ENCODE measurements around the gene CCZ1B.
"Not testable (repeated sequence)": the region's sequence is repeated elsewhere in the genome, so short reads cannot be mapped to it uniquely, and the experiment has no call there.

Gene CCZ1B

DNA sequence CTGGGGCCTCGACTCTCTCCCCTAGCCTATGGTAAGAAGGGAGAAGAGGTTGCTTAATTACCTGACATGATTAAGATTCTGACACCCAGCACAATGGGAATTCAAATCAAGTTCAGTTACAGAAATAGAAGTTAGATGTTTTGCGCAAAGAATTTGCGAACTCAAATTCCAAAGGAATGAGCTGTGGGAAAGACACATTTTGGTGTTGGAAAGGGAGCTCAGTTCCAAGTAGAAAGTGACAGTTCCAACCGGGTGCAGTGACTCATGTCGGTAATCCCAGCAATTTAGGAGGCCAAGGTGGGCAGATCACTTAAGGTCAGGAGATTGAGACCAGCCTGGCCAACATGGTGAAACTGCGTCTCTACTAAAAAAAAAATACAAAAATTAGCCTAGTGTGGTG is 4.0 kb upstream of the CCZ1B start:
- not testable (repeated sequence) for DNase-seq

DNA sequence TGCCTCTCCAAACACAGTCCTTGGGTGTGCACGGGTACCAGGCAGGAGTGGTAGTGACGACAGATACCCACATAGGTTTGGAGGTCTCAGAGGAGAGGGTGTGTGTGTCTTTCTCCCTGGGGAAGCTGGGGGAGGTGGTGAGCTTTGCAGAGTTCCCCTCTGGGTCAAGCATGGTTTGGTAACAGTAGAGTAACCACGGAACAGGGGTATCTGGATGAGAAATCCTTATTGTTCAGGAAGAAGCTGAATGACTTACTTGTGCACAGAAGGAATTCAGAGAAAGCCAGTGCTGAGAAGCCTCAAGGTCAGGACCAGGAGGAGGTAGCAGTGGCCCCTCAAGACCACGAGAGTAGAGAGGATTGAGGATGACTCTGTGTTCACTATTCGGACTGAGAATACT is 3.5 kb upstream of the CCZ1B start:
- DNase-seq, result not testable (repeated sequence)

GRCh38 chr7:6827180-6827579 is 1.1 kb upstream of the CCZ1B start:
- DNase-seq, result peak; percentile 79

GRCh38 chr7:6825236-6826125 is 594 bp downstream of the CCZ1B start:
- DNase-seq, result not testable (repeated sequence)

DNA sequence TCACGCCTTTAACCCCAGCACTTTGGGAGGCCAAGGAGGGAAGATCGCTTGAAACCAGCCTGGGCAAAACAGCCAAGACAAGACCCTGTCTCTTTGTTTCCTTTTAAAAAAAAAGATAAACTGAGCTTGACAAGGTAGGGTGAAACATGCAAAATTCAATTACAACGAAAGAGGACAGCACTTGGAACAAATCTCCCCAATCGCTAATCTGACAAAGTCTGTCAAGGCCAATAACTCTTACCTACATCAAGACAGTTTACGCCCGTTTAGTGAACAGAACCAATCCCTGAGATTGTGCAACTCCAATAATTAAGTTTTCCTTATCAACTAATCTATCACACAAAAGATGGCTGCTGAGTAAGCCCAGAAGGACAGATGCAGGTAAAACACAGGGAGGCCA is 4.5 kb downstream of the CCZ1B start:
- not testable (repeated sequence) for DNase-seq

DNA sequence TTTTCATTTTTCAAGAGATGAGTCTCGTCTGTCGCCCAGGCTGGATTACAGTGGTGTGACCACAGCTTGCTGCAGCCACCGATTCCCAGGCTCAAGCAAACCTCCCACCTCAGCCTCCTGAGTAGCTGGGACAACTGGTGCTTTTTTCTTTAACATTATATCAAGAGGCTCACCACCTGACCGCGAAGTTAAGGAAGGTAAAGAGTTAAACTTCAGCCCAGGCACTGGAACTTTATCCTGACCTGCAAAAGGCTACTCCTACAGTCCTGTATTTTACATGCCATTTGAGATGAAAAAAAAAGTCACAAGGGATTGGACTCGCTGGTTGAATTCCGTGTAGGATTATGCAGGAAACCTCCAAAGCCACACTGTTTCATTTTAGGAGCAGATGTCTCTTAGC is 10.6 kb downstream of the CCZ1B start:
- DNase-seq, result not testable (repeated sequence)

GRCh38 chr7:6813011-6813410 is 13.1 kb downstream of the CCZ1B start:
- not testable (repeated sequence) for DNase-seq

DNA sequence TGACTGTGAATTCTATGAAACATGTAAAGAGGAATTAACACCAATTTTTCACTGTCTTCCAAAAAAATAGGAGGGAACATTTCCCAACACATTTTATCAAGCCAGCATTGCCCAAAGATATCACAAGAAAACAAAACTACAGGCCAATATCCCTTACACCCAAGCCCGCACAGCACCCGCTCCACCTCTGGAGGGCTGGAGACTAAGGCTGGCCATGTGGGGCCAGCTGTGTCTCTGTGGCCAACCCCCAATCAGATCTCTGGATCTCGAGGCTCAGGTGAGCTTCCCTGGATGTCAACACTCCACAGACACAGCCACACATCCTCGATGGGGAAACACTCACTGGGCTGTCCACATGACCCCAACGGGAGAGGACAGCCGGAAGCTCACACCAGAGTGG is 18.1 kb downstream of the CCZ1B start:
- DNase-seq, result not testable (repeated sequence)

DNA sequence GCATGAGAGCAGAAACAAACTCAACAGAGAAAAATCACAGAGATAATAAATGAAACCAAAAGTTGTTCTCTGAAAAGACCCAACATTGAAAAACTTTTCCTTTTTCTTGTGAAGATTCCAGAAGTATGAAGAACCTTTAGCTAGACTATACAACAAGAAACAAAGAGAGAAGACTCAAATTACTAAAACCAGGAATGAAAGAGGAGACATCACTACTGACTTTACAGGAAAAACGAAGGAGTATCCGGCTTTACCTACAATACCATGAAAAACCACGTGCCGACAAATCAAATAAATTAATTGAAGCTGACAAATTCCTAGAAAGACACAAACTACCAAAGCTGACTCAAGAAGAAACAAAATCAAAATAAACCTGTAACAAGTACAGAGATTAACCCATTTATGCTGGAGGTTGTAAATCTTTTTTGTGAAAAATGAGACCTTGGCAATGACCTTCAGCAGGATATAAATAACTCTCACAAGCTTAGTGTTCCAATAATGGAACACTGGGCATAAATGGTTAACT is 18.6 kb downstream of the CCZ1B start:
- not testable (repeated sequence) for DNase-seq

GRCh38 chr7:6800331-6800730 is 25.7 kb downstream of the CCZ1B start:
- not testable (repeated sequence) for DNase-seq

DNA sequence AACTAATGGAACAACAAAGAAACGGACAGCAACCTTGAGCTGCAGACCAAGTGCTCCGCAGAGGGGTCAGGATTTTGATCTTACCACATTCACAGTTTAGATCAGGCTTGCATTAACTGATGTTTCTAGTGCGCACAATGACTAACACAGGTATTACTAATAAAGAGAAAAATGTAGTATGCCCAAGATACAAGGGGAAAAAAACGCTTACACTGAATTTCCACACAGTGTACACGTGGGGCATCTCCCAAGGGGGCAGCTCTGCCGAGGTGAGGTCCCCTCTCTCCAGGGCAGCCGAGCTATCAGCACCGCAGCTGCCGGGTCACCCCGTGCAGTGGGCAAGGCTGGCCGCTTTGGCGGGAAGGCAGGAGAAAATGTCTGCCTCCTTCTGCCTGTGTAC is 26.2 kb downstream of the CCZ1B start:
- DNase-seq, result not testable (repeated sequence)

- not testable (repeated sequence) for DNase-seq
Measured at GRCh38 chr7:6798047-6798446, 28.0 kb downstream of the CCZ1B start.

DNA sequence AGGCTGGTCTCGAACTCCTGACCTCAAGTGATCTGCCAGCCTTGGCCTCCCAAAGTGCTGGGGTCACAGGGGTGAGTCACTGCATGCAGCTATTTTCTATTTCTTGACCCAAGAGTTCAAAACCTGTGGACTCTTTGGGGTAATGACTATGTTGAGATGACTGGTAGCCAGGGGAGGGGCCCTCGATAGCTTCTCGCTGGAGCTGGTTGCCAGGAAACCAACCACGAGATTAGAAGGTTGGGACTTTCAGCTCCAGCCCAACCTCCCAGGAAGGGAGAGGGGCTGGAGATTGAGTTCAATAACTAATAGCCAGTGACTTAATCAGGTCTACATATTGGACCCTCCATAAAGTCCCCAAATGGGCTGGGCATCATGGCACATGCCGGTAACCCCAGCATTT is 28.9 kb downstream of the CCZ1B start:
- not testable (repeated sequence) for DNase-seq

DNA sequence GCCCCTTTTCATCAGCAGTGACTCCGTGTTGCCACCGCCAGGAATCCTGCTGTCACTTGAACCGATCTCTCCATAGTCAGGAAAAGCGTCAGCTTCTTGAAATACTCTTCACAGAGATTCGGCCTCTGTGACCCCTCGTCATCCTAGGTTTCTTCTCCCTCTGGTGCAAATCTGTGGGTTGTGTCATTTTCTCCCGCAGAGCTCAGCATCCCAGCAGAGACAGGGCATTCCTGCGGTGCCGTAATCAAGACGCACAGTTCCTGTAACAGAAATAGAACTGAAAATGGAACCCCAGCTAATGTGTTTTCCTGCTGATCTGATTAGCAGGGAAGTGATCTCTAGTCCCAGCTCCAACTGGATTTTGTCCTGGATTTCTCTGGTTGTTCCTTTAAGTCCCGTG is 31.8 kb downstream of the CCZ1B start:
- not testable (repeated sequence) for DNase-seq

GRCh38 chr7:6792113-6792872 is 33.8 kb downstream of the CCZ1B start:
- DNase-seq, result not testable (repeated sequence)

DNA sequence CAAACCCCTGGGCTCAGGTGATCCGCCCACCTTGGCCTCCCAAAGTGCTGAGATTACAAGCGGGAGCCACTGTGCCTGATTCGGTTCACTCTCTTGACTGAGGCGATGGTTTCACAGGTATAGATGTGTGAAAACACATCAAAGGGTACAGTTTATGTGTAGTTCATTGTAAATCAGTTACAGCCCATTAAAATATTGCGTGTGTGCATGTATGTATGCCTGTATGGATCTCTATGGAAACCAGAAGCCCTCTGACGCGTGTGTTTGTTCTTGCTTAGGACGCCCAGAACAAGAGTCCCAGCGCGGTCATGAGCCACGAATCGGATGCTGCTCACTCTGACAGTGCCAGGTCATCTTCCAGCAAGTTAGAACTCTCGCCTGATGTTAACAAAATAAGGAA is 36.7 kb downstream of the CCZ1B start:
- DNase-seq, result not testable (repeated sequence)

GRCh38 chr7:6781581-6781980 is 44.5 kb downstream of the CCZ1B start:
- DNase-seq, result not testable (repeated sequence)

DNA sequence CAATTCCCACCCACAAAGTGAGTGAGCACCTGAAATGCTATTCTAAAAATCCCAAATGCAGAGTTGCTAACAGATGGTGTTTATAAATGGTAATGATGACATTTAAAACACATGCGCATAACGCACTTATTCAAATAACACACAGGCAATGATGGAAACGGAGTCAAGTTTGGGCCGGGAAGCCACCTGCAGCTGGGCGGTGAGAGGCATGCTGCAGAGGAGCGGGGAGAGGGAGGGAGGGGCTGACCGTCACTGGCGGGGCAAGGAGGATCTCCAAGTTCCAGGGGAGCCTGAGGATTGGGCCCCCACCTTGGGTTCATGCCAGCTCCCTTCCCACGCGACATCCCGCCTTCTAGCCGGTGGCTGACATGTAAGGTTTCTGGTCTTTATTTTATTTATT is 64.9 kb downstream of the CCZ1B start:
- DNase-seq, result not testable (repeated sequence)

GRCh38 chr7:6753964-6754363 is 72.1 kb downstream of the CCZ1B start, which contains the start of gene RSPH10B2:
Gene RSPH10B2 (plus strand): TSS chr7:6754103. CDS start chr7:6757678, 3,575 bp downstream.
- DNase-seq, result not testable (repeated sequence)

DNA sequence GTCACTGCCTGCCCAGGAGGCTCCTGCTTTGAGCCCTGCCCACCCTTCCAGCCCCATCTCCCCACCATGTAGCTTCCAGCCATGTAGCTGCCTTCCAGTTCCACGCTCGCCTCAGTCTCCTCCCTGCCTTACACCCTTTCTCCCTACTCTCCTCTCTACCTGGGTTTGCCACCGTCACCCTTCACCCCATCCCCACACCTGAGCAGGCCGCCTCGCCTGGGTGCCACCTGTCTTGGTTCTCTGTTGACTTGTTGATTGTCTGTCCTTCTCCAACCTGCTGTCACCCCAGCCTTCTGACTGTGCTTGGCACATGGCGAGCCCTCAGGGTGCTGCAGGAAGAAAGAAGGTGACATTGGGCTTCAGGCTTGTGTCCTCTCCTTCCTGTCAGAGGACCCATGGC is 75.9 kb downstream of the CCZ1B start:
- not testable (repeated sequence) for DNase-seq

GRCh38 chr7:6749335-6749734 is 76.7 kb downstream of the CCZ1B start:
- DNase-seq, result not testable (repeated sequence)

Data from NCI-H1436 (cell line).